Umbilical cord (tissue), 2 donors: ENCODE measurements around the gene RSPO3. TPM values are rescaled to one million over a fixed set of nuclear protein-coding genes. Genes with fewer than 3 reads are reported as not detected.
"Not testable (repeated sequence)": the region's sequence is repeated elsewhere in the genome, so short reads cannot be mapped to it uniquely, and the experiment has no call there.

Source experiments
- DNase-seq: peaks from one replicate; pipeline ENCODE4 v3.0.0-alpha.2; 2015; ENCODE audit warnings: low spot score
- total RNA-seq: library from RNA; depleted of rRNA; stranded (reverse); fragments of >200 nt; gene quantifications from one replicate; pipeline ENCODE4 v1.2.3, GENCODE V29; 2014; ENCODE audit warnings: low replicate concordance; ENCODE audit not compliant: insufficient read depth

The RSPO3 gene
- total RNA-seq = 1.2 TPM

- peak; percentile 34 for DNase-seq
Observed at GRCh38 chr6:127118298-127119101, at the start of gene RSPO3. Gene RSPO3 (plus strand): TSS chr6:127118671. CDS start chr6:127119193, 522 bp downstream.

DNA sequence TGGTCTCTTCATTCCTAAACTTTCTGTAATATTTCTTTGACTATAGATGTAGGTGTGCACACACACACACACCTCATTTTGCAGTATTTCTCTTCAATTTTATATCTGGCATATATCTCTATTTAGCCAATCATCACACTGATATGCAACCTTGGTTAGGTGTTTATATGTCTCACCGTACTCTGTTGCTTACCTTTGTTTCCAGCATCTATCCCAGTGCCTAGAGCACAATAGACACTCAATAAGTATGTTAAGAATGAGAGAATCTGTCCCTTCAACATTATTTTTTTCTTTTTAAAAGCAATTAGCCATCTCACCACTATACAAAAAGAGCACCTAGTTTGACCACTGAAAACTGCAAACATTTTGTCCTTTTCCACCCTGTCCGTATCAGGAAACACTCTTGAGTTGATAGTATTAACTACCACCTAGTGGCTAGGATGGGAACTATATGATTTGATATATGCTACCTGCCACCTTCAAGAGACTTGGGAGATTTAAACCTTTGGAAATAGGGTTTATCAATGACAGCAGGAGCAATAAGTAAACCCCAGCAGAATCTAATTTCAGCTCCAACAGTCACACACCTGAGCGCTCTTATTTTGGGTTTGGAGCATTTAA, 48.7 kb upstream of the RSPO3 start:
- peak; percentile 12 for DNase-seq

- no peak for DNase-seq
Observed at GRCh38 chr6:127073222-127073621, 45.2 kb upstream of the RSPO3 start.

DNA sequence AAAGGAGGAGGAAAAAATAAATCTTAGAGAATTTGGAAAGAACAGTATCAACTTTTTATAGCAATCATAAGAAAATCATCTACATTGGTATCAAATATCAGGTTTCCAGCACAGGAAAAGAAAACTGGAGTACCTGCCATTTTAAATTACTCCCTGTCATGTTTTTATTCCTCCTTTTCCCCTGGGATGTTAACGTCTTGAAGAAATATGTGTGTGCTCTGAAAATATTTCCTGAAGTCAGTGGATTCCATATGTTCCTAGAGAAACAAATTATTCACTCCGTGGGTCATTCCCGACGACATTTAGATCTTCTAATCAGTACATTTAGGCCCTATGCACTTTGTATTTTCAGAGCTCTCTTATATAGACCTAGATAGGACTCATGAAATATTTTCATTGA, 42.0 kb upstream of the RSPO3 start:
- no peak for DNase-seq

GRCh38 chr6:127077886-127078285, 40.6 kb upstream of the RSPO3 start:
- DNase-seq = no peak

DNA sequence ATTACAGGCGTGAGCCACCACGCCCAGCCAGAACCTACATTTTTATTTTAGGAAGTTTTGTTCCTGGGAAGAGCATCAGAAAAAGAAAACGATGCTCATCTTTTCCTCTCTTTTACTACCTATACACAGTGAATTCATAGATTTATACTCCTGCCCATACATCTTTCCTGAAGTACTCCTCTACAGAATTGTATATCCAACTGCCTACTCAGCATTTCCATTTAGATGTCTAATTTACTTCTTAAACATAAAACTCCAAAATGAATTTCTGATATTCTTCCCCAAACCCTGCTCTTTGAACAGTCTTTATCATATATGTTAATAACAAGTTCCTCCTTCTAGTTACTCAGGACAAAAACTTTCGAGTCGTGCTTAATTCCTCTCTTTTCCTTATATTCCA, 39.8 kb upstream of the RSPO3 start:
- no peak for DNase-seq

DNA sequence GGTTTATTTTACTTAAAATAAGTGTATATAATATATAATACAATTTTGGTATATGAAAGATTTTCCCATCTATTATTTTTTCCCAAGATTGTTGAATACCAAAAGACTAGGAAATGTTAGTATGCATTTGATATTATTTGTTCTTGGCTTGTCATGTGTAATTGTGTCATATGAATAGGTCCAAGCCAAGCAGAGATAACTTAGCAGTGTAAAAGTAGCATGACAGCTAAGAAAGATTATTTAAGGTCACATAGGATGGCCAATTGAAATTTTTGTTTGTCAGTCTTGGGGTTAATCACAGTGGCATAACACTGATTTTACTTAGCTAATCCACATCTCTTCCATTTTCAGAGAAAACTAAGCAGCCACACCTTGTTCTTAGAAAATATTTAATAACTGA, 38.8 kb upstream of the RSPO3 start:
- DNase-seq = no peak

GRCh38 chr6:127080081-127080480, 38.4 kb upstream of the RSPO3 start:
- no peak for DNase-seq

GRCh38 chr6:127083231-127083962, 35.1 kb upstream of the RSPO3 start:
- DNase-seq = no peak

GRCh38 chr6:127083963-127084310, 34.5 kb upstream of the RSPO3 start:
- DNase-seq = no peak

DNA sequence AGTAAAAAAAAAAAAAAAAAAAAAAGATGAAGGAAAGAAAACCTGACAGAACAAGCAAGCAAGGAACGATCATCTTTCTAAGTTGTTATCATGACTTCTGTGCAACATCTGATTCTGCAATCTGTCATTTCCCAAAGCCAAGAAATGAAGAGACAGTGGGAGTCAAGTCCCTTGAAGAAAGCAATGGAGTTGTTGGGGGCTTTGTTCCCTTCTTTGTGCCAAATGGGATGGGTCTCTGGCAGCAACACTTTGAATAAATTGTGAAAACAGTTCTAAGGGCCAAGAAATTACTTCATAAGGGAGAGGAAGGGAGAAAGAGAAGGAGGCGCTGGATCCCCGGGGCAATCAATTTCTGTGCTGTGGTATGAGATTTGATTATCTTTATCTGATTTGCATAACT, 33.3 kb upstream of the RSPO3 start:
- no peak for DNase-seq

DNA sequence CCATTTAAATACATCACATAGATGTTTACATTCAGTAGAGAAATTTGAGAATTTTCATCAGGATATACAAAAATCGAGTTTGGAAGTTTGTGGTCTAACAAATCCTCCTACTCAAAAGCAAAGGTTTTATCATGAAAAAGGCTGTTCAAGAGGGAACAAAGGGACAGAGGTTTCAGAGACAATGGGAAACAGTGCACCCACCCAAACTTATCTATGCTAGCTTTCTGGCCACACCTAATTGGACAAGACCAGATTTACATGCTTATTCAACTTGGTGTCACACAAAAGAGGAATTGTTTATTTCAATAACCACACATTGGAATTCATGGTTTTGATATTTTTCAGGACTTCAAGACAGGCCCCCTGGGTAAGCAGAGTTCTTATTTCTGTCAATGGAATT, 28.4 kb upstream of the RSPO3 start:
- no peak for DNase-seq

- peak; percentile 61 for DNase-seq
Observed at GRCh38 chr6:127092466-127092865, 26.0 kb upstream of the RSPO3 start.

DNA sequence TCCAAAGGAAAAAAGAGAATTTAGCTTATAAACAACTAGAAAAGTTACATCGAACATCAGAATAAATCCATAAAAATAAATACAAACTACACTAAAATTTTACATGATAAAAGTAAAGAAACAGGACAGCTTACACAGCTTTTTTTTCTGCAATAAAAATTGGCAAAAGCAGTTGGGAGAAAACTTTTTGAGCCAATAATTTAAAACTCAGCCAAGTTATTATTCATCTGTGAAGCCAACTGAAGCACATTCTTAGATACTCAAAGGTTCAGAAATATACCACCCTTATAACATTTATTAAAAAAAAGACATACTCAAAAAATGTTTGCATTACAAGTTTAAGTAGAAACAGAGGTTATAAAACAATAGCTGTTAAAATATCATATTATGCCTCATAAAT, 23.7 kb upstream of the RSPO3 start:
- no peak for DNase-seq

GRCh38 chr6:127096167-127096566, 22.3 kb upstream of the RSPO3 start:
- DNase-seq = no peak

GRCh38 chr6:127097442-127097841, 21.0 kb upstream of the RSPO3 start:
- not testable (repeated sequence) for DNase-seq

DNA sequence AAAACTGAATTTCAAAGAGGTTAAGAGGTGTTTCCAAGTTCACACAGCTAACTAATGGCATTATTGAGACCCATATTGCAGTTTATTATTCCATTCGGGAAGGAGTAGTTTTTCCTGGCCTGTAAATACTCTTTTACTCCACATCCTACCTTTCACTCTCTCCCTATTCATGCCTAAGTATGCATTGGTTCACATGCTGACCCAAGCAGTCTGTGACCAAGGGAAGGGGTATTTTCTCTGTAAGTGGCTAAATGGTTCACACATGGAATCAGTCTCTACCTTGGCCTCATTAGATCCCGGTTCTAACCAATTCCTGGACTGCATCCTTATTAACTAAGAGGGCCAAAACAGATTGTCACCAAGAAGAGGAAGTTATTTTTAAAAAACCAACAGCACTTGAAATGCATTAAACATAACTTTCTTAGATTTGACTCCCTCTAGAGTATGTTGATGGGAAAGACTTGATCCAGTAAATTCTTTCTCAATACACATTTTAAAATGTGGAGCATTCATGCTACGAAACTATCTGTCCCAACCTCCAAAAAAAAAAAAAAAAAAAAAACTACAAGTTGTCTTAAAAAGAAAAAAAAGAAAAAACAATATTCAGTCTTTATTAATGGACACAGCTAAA, 17.8 kb upstream of the RSPO3 start:
- no peak for DNase-seq

- DNase-seq = no peak
Observed at GRCh38 chr6:127102299-127102698, 16.2 kb upstream of the RSPO3 start.

- DNase-seq = no peak
Observed at GRCh38 chr6:127102859-127103258, 15.6 kb upstream of the RSPO3 start.

GRCh38 chr6:127103482-127103881, 15.0 kb upstream of the RSPO3 start:
- no peak for DNase-seq

DNA sequence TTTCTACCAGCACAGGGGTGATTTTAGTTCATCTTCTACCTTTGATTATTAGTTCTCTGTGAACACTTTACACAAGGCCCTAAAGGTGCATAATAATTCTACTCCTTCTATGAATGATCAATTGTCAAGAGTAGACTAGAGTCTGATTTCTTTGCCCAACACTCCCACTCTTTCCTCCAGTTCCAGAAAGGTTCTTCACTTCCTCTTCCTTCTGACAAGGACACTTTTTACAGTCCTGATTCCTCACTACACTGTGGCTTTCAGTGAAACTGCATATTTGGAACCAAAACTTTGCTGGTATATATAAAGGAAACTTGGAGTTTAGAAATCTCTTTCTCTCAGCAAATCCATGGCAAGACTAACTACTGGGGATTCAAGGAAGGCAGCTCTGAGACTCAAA, 10.6 kb upstream of the RSPO3 start:
- DNase-seq = no peak

DNA sequence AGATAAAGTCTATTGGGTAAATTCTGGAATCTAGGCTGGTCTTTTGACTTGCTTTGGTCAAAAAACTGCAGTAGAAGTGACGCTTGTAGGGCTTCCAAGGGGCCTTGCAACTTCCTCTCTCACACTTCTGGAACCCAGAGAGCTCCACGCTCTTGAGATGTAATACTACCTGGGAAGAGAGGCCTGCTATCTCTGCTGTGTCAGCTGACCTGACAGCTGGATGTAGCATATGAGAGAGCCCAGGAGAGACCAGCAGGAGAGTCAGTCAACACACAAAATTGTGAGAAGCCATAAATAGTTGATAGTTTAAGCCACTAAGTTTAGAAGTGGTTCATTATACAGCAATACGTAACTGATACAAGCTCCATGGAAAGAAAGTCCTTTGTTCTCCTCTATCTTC, 7.8 kb upstream of the RSPO3 start:
- no peak for DNase-seq
